Activated CD8-positive, alpha-beta memory T cell treated with anti-CD3 and anti-CD28 coated beads, Interleukin-2, amount 50 U/mL, for 24 hours (primary cell): ENCODE measurements around the gene SDR42E2.
"Not testable (repeated sequence)": the region's sequence is repeated elsewhere in the genome, so short reads cannot be mapped to it uniquely, and the experiment has no call there.

Experiments
- DNase-seq: peaks from one replicate; pipeline ENCODE4 v3.0.0-alpha.2; 2020; ENCODE audit errors: extremely low read depth

Gene SDR42E2

DNA sequence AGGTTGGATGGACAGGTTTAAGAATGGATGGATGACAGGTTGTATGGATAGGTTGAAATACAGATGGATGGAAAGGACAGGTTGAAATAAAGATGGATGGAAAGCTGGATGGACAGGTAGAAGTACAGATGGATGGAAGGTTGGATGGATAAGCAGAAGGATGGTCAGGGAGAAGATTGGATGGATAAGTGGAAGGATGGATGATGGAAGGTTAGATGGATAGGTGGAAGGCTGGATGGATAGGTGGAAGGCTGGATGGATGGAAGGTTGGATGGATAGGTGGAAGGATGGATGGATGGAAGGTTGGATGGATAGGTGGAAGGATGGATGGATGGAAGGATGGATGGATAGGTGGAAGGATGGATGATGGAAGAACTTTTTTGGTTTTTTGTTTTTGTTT lies 905 bp upstream of the SDR42E2 start:
- no peak for DNase-seq

DNA sequence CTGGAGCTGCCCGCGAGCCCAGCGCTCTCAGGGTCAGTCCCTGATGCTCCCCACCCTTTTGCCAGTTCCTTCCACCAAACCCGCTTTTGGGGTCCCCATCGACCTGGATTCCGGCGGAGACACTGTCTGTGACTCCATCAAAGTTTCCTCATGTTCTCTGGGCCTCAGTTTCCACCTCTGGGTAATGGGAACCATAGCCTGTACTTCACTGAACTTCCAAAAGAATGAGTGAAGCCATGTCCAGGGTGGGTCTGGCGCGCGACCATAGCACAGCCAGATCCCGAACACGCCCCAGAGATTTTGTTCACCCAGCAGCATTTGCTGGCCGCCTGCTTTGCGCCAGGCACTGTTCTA lies 327 bp downstream of the SDR42E2 start:
- no peak for DNase-seq

DNA sequence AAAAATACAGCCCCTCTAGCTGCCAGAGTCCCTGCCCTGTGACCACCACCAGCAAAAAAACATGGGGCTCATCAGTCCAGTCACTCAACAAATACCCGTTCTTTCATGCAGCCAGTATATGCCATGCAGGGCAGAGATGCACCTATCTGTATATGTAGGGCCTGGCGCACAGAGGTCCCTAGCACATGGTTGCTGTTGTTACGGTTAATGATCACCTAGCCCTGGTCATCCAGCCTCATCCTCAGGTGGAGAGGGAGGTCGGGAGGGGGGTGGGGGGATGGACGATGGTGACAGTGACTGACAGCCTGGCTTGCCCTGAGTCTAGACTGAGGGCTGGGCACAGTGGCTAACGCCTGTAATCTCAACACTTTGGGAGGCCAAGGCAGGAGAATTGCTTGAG lies 1.5 kb downstream of the SDR42E2 start:
- DNase-seq = no peak

DNA sequence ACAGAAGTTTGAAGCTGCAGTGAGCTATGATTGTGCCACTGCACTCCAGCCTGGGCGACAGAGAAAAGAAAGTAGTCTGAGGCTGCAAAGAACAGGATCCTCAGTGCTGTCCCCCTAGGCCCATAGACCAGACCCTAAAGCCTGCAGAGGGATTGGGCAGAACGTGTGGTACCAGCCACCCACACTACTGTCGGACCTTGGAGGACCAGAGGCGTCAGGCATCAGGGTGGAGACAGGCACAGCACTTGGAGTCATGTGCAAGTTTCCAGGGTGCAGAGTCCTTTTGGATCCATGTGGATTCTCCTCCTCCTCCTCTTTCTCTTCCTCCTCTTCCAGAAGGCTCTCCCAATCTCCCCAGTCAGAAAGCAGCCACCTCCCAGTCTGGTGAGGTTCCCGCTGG lies 2.2 kb downstream of the SDR42E2 start:
- DNase-seq = no peak

DNA sequence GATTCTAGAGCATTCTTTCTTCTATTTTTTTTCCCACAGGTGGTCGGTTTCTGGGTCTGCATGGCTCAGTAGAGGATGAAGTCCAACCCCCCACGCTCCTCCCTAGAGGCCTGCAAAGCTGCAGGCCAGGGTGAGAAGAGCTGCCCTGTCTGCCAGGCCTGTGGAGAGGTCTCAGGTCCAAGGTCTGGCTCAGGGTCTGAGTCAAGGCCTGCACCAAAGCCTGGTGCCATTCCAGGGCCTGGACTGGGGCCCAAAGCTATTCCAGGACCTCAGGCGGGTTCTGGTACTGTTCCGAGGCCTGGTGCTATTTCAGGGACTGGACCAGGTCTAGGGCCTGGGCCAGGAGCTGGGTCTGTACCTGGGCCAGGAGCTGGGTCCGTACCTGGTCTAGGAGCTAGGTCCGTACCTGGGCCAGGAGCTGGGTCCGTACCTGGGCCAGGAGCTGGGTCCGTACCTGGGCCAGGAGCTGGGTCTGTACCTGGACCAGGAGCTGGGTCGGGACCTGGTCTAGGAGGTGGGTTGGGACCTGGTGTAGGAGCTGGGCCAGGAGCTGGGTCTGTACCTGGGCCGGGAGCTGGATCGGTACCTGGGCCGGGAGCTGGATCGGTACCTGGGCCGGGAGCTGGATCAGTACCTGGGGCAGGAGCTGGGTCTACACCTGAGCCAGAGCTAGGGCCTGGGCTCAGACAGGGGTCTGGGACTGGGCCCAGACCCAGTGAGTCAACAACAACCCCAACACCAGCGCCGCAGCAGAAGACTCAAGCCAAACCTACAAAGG lies 3.4 kb downstream of the SDR42E2 start:
- no peak for DNase-seq

DNA sequence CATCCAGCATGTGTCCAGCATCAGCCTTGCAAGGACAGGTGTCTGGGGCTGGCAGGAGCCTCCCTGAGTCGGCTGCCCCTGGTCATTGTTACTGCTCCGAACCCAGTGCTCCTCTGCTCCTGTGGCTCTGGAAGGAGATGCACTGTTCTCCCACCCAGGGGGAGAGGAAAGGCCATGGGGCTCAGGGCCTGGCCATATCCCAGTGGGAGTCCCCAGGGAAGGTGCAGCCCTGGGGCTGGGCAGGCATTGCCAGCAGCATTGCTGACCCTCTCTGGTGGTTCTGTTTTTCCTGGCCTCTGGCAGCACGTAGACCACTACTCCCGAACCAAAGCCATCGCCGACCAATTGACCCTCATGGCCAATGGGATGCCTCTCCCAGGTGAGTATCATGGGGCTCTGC lies 9.6 kb downstream of the SDR42E2 start:
- DNase-seq = no peak

DNA sequence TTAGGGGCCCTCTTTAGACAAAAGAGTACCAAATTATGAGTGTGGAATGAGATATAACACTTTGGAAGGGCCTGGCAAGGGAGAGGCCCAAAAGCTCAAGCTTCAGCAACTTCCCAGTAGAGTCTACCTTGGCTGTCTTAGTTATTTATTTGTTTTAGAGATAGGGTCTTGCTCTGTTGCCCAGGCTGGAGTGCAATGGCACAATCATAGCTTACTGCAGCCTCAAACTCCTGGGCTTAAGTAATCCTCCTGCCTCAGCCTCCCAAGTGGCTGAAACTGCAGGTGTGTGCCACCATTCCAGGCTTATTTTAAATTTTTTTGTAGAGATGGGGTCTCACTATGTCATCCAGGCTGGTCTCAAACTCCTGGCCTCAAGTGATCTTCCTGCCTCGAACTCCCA lies 10.3 kb downstream of the SDR42E2 start:
- DNase-seq = not testable (repeated sequence)

DNA sequence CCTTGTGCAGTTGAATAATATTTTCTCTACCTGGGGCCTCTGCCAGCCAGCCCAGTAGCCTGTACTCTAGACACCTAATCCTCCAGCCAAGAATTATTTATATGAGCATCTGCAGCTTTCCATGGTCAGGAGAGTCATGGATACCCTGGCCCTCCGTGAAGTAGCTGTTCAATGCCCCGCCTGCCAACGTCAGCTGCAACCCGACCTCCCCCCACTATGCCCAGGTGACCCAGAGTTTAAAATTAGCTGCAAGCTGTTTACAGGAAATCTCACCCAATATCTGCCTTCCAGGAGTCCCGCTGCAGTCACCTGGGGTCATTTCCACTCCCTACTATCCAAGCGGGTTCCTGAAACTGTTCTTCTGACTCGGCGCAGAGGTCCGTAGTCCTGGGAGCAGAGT lies 12.3 kb downstream of the SDR42E2 start:
- no peak for DNase-seq

DNA sequence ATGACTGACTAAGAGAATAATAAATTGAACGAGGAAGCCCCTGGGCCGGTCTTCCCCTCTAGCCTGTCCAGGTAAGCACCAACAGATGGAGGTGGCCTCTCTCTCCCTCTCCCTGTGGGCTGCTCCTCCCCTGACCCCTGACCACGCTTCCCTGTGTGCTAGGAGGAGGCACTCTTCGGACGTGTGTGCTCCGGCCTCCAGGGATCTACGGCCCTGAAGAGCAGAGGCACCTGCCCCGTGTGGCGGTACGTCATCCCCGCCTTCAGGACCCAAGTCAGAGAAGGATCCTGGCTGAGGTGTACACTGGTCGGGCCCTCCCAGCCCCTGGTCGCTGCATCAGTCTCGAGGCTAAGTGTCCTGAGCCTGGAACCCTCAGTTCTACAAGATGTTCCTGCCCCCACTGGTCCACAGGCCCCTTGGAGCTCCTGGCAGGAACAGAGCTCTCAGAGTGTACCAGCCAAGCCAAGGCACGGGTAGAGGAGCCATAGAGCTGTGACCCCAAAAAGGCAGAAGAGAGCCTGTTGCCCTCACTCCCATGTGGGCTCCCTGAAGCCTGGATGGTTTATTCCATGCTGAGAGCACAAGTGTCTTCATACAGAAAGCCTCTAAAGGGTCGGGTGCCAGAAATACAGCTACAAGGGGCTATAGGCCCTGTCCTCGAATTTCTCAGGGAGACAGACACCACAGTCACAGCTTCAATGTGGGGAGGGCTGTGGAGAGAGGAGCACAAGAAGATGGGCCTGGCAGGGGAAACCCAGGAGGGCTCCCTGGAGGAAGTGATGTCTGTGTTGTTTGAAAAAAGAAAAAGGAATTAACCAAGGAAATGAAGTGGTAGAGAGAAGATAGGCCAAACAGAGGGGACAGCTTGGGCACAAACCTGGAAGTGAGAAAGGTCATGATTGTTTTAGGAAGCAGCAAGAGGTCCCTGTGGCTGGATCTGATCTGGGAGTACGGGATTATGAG lies 15.9 kb downstream of the SDR42E2 start:
- DNase-seq = no peak

DNA sequence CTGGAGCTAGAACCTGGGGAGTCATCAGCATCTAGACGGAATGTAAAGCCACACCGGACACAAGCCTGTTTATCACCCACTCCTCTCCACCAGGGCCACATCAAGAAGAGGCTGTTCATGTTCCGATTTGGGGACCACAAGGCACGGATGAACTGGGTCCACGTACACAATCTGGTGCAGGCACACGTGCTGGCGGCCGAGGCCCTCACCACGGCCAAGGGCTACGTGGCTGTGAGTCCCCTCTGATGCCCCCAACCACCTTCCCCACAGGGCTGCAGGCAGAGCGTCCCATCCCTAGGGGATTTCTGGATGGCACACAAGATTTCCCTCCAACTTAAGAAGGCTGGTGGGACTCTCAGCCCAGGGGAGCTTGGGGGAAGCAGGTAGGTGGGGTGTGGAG lies 19.1 kb downstream of the SDR42E2 start:
- DNase-seq = no peak

DNA sequence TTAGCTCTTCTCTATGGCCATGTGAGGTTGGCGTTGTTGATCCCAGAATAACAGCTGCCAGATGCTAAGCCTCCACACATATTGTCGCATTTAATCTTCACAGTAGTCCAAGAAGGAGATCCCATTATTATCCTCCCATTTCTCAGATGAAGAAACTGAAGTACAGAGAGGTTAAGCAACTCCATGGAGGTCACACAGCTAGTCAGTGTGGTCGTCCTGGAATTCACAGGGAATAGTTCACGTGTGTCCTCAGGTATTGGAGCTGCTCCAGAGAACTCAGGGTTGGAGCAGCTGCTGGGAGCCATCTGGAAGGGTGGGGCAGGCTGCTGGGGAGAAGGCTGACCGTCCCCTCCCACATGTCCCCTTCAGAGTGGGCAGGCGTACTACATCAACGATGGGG lies 19.5 kb downstream of the SDR42E2 start:
- DNase-seq = no peak

DNA sequence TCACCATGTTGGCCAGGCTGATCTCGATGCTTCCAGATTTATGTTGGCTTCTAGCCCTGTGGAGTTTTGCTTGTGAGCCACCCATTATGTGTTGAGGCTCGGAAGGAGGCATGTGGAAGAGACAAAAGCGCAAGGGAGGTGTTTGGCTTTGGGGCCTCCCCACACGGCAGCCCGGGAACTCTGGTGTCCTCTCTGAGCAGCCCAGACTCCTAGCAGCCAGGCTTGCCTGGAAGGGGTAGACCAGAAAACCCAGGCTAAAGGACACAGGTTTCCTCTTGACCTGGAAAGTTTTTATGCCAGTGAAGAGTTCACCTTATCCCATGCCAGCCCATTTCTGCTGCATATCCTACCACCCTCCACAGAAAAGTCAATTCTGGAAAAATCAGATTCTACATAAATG lies 21.0 kb downstream of the SDR42E2 start:
- DNase-seq = no peak

DNA sequence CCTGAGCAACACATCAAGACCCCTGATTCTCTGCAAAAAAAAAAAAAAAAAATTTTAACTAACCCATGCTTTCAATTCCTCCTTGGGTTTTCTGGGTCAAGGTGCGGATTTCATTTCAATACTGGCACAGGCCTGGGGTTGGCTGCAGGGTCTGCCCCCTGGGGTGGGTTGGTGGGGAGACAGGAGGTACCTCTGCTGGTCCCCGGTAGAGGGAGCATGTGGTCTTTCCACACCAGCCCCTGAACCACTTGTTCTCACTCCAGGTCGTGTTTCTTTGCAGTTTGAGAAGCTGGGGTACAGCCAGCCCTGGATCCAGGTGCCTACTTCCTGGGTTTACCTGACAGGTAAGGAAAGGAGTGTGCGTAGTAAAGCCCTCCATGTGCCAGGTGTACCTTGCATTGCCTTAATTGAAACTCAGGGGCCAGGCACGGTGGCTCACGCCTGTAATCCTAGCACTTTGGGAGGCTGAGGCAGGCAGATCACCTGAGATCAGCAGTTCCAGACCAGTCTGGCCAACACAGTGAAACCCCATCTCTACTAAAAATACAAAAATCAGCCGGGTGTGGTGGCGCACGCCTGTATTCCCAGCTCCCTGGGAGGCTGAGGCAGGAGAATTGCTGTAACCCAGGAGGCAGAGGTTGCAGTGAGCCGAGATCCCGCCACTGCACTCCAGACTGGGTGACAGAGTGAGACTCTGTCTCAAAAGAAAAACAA lies 21.8 kb downstream of the SDR42E2 start:
- DNase-seq = no peak

DNA sequence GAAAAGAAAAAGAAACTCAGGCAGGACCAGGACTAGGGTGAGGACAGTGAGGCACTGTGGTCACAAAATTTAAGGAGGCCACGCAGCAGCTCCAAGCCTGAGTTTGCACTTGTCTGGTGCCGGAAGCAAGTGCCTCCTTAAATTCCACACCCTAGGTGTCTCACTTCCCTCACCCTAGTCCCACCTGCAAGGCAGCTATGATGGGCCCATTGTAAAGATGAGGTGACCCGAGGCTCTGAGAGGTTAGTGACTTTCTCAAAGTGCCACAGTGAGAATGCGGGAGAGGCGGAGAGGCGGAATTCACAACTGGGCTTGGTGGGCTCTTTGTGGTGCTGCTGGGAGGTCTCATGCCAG lies 22.3 kb downstream of the SDR42E2 start:
- no peak for DNase-seq

DNA sequence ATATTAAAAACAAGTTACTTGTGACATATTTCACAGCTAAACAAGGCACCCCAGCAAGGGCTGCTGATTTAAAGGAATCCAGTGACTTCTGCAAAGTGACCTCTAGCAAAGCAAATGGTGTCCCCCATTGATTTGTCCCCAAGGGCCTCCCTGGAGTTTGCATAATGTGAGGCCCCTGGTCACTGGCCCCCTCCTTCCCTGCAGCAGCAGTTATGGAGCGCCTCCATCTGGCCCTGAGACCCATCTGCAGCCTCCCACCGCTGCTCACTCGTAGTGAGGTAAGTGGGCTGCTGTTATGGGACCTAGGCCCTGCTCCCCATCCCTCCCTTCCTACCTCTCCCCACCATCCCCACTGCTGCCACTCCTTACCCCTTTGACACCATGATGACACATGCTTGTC lies 24.2 kb downstream of the SDR42E2 start:
- DNase-seq = no peak

DNA sequence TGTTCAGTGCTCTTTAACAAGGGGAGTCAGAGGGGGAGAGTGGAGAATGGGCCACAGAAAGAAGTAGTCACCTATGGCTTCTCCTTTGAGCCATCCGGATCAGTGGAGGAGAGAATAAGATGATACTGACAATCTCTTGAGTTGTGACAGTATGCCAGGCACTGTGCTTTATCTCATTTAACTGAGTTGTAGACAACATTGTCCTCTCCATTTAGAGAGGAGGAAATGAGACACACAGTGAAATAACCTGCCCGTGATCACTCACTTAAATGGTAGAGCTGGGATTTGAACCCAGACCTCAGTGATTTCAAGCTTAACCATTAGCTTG lies 25.9 kb downstream of the SDR42E2 start:
- DNase-seq = no peak

DNA sequence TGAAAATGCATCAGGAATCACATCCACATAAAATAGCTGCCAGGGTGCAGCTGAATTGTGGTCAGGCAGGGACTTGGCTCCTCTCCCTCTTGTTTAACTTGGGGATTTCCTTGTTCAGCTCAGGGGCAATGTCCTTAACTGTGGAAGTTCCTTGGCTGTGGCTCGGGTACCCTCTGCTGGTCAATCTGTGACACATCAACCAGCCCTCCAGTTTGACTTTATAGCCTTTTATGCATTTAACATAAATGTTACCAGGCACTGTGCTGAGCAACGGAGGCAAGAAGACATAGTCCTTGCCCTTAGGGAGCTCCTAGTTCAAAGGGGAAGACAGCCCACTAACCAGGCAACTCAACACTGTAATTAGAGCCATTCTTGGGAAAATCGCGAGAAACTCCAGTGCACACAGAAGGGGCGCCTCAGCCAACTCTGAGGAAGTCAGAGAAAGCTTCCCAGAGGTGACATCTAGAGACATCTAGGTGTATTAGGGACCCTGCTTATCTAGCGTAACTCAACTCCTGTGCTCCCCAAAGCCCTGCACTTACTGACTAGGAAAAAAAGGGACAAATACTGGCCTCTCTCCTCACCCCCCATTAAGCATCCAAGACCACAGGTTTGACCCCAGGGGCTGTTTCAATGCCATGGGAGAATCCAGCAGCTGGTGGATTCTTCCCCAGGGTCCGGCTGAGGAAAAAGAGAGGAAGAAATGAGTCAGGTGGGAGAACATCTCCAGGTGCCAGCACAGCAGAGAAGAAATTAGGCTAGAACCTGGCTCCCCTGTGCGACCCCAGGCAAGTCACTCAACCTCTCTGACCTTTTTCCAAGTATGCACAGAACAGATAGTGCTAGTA lies 26.5 kb downstream of the SDR42E2 start:
- no peak for DNase-seq

DNA sequence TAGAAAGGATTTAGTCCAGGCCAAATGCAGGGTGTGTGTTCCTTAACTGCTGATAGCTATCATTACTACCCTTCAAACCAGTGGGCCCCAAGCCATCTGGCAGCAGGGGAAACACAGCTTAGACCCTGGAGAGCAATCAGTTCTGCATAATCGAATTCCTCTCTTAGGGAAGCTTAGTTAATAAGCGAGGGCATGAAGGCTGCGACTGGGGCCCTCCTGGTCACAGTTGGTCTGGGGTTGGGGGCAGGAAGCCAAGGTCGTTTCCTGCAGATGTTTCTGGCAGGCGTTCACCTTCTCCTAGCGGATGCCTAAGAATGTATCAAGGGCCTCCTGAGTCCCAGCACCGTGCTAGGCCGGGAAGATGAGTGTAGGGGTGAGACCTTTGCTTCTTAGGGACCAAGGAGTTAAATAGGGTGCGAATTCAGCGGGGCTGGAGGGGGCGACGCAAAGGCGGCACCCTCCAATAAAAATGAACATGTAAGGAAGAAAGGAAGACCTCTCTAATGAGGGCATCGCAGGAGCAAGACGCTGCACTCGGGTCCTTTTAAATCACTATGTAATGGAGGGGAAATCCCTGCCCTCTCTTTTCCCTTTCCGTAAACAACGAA lies 27.3 kb downstream of the SDR42E2 start:
- no peak for DNase-seq

DNA sequence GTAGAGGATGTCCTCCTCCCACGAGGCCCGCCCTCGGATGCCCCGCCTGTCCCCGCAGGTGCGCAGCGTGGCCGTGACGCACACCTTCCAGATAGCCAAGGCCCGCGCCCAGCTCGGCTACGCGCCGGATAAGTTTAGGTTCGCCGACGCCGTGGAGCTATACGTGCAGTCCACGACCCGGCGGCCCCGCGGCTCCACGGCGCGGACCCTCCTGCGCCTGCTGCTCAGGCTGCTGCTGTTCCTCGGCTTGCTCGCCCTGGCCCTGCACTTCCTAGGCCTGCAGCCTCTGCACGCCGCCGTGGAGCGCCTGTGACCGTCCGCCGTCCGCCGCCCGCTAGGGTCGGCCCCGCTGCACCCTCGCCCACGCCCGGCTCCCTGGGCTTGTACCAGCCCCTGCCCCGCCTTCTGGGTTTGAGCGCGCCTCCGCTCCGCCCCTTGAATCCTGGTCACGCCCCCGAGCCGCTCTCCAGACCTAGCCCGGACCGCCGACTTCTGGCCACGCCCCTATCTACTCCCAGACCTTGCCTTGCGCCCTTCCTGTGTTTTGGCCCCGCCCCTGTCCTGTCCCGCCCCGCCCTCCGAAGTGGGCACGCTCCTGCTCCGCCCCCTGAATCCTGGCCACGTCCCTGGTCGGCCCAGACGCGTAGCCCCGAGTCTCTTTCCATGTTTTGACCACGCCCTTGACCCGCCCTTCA lies 27.9 kb downstream of the SDR42E2 start:
- DNase-seq = peak; percentile 99

DNA sequence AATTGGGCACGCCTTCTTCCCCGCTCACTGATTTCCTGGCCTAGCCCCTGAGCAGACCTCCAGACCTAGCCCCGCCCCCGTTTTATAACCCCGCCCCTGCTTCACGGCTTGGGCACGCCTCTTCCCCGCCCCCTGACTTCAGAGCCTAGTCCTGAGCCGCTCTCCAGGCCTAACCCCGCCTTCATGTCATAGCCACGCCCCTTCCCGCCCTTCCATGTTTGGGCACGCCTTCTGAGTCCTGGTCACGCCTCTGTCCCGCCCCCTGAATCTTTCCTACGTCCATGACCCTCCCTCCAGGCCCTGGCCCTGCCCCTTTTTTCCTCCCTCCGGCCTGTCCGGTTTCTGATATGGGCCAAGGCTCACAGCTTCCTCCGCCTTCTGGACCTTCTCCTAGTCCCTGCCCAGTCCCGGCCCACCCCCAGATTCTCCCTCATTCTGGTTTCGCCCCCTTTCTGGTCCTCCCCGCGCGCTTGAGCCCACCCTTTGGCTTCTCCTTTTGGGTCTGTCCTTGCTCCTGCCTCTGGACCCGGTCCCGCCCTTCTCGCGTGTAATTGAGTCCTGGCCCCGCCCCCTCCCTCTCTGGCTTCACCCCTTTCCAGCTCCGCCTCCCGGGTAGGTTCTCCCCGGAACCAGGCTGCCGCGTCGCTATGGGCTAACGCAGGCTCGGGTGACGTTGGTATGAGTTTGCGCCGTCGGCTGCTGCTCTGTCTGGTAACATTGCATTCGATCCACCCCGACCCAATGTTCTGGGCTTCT lies 28.6 kb downstream of the SDR42E2 start:
- peak; percentile 95 for DNase-seq
